ENCODE measurements around the gene MRPL40.

Gene MRPL40

DNA sequence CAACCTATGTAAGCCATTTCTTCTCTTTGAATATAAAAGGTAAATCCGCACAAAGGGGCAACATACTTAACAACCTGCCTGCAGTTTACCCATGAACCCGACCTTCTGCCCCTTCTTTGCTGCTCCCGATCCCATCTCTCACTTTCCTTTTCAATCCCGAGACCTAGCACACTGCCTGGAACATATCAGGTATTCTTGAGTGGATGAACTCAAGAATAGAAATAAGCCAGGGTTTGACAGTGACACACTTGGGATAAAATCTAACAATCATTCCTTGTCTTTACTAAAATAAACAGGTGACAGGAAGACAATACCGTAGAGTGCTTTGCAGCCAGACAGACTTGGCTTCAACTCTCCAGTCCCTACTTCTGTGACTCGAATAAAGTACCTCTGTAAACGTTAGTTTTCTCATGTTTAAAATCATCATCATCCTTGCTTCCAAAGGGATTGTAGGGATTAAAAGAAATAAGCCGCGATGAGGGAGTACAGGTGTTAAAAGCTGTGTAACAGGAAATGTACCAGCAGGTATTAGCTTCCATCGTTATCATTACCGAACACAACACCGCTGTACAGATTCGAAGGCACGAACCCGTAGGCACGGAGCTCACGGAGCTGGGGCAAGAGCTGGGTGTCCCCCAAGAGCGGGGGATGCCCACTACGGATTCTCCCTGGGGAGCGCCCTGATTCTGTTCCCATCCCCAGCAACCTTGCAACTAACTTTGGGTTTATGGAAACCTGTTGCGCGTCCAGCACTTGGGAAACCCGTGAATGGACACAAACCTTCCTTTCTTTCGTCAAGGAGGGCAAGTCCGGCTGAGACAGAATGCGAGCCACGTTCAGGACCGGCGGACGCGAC, 45.9 kb downstream of the MRPL40 start:
- under 1% methylated on average over 21 of the region's 31 CpGs for WGBS (ENCODE audit: insufficient coverage)
- peak in 1 of 3 donors; percentile 34 for DNase-seq
- Histone ChIP-seq H3K27me3 (replicated peaks in 2 of 5; ENCODE audit: control insufficient read depth in 4 of 5, insufficient read depth in 5 of 5, low read length in 4 of 5) (no peaks in the 10 kb centered on the region), H3K9me3 (ENCODE audit: control extremely low read depth in 1 of 5, control insufficient read depth in 4 of 5, insufficient read depth in 2 of 5, low read depth in 1 of 5, low read length in 4 of 5) (no peaks in the 10 kb centered on the region), H3K27ac (ENCODE audit: insufficient read depth in 1 of 2, low read depth in 1 of 2, low read length in 2 of 2, poor library complexity in 1 of 2, severe bottlenecking in 2 of 2) (peak overlapping the region; percentile 100), H3K4me1 (ENCODE audit: control extremely low read depth in 1 of 4, control insufficient read depth in 4 of 4, insufficient read depth in 4 of 4, low read length in 3 of 4) (peaks cover 16 to 27% (median 25%) of the 10 kb centered on the region in 4 experiments), H3K4me3 (ENCODE audit: control insufficient read depth in 1 of 7, extremely low read depth in 1 of 7, insufficient read depth in 4 of 7, low read depth in 2 of 7, low read length in 6 of 7) (peak overlapping the region; percentile 56 to 100 (median 89)), H3K36me3 (ENCODE audit: control insufficient read depth in 4 of 4, insufficient read depth in 4 of 4, low read length in 3 of 4) (peaks cover 4 to 41% (median 15%) of the 10 kb centered on the region in 4 experiments)
- POLR2A ChIA-PET, result no interaction called here
- CTCF ChIA-PET, result interaction anchor here (1.0 to 4.3 kb wide), 8 partner anchors 10 to 330 kb away, joined by 3 to 19 read pairs (median 4); no protein-coding TSS in a partner anchor

DNA sequence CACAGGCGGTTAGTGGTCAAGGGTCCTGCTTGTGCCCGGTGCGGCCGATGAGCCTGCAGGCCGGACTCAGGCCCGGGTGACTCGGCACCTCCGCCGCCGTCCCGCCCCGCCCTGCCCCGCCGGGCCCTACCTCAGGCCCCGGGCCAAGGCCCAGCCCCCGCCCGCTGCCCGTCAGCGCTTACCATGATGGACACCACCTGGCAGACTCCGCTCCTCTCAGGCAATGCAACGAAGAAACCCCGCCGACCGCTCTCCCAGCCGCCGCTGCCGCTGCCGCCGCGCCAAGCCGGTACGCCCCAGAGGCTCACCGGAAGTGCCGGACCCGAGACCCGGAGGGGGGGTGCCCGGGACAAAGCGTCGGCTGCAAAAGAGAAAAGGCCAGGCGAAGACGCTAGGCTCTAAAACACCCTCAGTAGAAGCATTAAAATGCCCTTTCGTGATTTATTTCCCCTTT, 46.6 kb downstream of the MRPL40 start, which contains the start of gene UFD1:
UFD1 (minus strand) TSS at position 293 of the 454 bp plus-strand sequence; CDS start at position 185, 108 bp downstream.
- Histone ChIP-seq H3K36me3 (ENCODE audit: control insufficient read depth in 4 of 4, insufficient read depth in 4 of 4, low read length in 3 of 4) (peaks cover 4 to 40% (median 12%) of the 10 kb centered on the region in 4 experiments), H3K27me3 (replicated peaks in 2 of 5; ENCODE audit: control insufficient read depth in 4 of 5, insufficient read depth in 5 of 5, low read length in 4 of 5) (no peaks in the 10 kb centered on the region), H3K4me1 (ENCODE audit: control extremely low read depth in 1 of 4, control insufficient read depth in 4 of 4, insufficient read depth in 4 of 4, low read length in 3 of 4) (peaks cover 16 to 27% (median 25%) of the 10 kb centered on the region in 4 experiments), H3K4me3 (ENCODE audit: control insufficient read depth in 1 of 7, extremely low read depth in 1 of 7, insufficient read depth in 4 of 7, low read depth in 2 of 7, low read length in 6 of 7) (peak within 1 kb of the TSS; percentile 61 to 100 (median 89)), H3K9me3 (ENCODE audit: control extremely low read depth in 1 of 5, control insufficient read depth in 4 of 5, insufficient read depth in 2 of 5, low read depth in 1 of 5, low read length in 4 of 5) (no peaks in the 10 kb centered on the region), H3K27ac (ENCODE audit: insufficient read depth in 1 of 2, low read depth in 1 of 2, low read length in 2 of 2, poor library complexity in 1 of 2, severe bottlenecking in 2 of 2) (peak within 1 kb of the TSS; percentile 100)
- ChIA-PET POLR2A (interaction anchor here (0.7 kb wide), 1 partner anchor 16 kb away, joined by 3 read pairs; no protein-coding TSS in a partner anchor), CTCF (interaction anchor here (1.1 to 4.3 kb wide), 3 partner anchors 151 to 330 kb away, joined by 3 to 19 read pairs (median 3); no protein-coding TSS in a partner anchor)
- peak in 1 of 3 donors; percentile 79 for DNase-seq
- 0% methylated on average over 29 of the region's 42 CpGs for WGBS (ENCODE audit: insufficient coverage)

DNA sequence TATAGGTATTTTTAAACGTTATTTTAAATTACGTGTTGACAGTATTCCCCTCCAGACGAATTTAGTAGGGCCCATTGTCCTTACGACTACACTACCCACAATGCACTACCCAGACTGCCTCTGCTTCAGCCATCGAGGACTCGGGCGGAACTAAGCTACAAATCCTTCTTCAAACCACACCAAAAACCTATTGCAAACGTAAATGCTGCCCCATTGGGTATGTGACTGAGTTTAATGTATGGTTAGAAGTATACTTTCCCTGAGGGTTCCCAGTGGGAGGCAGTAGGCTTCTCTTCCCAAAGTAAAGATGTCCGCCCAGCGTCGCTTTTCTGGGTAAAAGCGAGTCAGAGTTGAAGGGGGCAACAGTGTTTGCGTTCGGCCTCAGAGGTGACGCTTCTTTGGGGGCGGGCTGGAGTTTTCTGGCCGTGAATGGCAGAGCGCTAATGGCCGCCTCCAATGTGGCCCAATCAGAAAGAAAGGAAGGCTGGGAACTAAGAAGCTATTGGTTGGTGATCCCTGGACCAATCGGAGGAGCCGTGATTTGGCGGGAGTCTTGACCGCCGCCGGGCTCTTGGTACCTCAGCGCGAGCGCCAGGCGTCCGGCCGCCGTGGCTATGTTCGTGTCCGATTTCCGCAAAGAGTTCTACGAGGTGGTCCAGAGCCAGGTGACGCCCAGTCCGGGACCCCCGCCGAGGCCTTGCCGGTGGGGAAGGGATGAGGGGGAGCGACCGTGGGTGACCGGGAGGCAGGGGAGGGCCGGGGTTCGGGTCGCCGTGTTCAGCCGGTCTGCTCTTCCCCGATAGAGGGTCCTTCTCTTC, 47.2 kb downstream of the MRPL40 start, which contains the start of gene CDC45:
CDC45 (plus strand) TSS at position 566 of the 818 bp plus-strand sequence; CDS start at position 615, 49 bp downstream.
- H3K27ac ChIP-seq (ENCODE audit: insufficient read depth in 1 of 2, low read depth in 1 of 2, low read length in 2 of 2, poor library complexity in 1 of 2, severe bottlenecking in 2 of 2), result peak within 1 kb of the TSS; percentile 100
- ChIA-PET POLR2A (interaction anchor here (0.7 kb wide), 1 partner anchor 15 kb away, joined by 3 read pairs; no protein-coding TSS in a partner anchor), CTCF (interaction anchor here (1.1 to 4.3 kb wide), 4 partner anchors 51 to 331 kb away, joined by 3 to 19 read pairs (median 3); no protein-coding TSS in a partner anchor)
- H3K4me1 ChIP-seq (ENCODE audit: control extremely low read depth in 1 of 4, control insufficient read depth in 4 of 4, insufficient read depth in 4 of 4, low read length in 3 of 4), result peaks cover 16 to 27% (median 25%) of the 10 kb centered on the region in 4 experiments
- peak within 1 kb of the TSS; percentile 61 to 100 (median 89) for H3K4me3 ChIP-seq (ENCODE audit: control insufficient read depth in 1 of 7, extremely low read depth in 1 of 7, insufficient read depth in 4 of 7, low read depth in 2 of 7, low read length in 6 of 7)
- no peaks in the 10 kb centered on the region for H3K9me3 ChIP-seq (ENCODE audit: control extremely low read depth in 1 of 5, control insufficient read depth in 4 of 5, insufficient read depth in 2 of 5, low read depth in 1 of 5, low read length in 4 of 5)
- H3K27me3 ChIP-seq (replicated peaks in 2 of 5; ENCODE audit: control insufficient read depth in 4 of 5, insufficient read depth in 5 of 5, low read length in 4 of 5), result no peaks in the 10 kb centered on the region
- DNase-seq, result peak; percentile 98 to 99 (median 98)
- under 1% methylated on average over 36 of the region's 50 CpGs for WGBS (ENCODE audit: insufficient coverage)
- H3K36me3 ChIP-seq (ENCODE audit: control insufficient read depth in 4 of 4, insufficient read depth in 4 of 4, low read length in 3 of 4), result peaks cover 6 to 43% (median 16%) of the 10 kb centered on the region in 4 experiments

DNA sequence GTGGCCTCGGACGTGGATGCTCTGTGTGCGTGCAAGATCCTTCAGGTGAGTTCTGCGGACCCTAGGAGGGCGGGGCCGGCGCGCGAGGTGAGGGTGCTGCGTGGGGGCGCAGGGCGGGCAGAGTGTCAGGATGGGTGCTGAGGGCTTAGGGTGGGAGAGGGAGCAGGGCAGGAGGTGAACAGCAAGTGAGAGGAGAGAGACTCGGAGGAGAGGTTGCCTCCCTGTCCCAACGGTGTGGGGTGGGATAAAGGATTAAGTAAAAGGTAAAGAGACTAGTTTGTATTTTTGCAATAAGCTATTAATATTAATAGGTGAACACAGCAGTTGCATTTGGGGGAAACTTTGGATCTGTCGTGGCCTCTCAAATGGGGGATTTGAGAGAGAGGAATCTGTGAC, 47.8 kb downstream of the MRPL40 start:
- no peak for DNase-seq
- peak overlapping the region in 1 of 2 experiments; percentile 100 for H3K27ac ChIP-seq (ENCODE audit: insufficient read depth in 1 of 2, low read depth in 1 of 2, low read length in 2 of 2, poor library complexity in 1 of 2, severe bottlenecking in 2 of 2)
- no peaks in the 10 kb centered on the region for H3K9me3 ChIP-seq (ENCODE audit: control extremely low read depth in 1 of 5, control insufficient read depth in 4 of 5, insufficient read depth in 2 of 5, low read depth in 1 of 5, low read length in 4 of 5)
- peaks cover 16 to 27% (median 25%) of the 10 kb centered on the region in 4 experiments for H3K4me1 ChIP-seq (ENCODE audit: control extremely low read depth in 1 of 4, control insufficient read depth in 4 of 4, insufficient read depth in 4 of 4, low read length in 3 of 4)
- ChIA-PET CTCF (interaction anchor here (0.6 to 4.3 kb wide), 3 partner anchors 41 to 150 kb away, joined by 3 to 19 read pairs (median 3); no protein-coding TSS in a partner anchor), POLR2A (no interaction called here)
- H3K27me3 ChIP-seq (replicated peaks in 2 of 5; ENCODE audit: control insufficient read depth in 4 of 5, insufficient read depth in 5 of 5, low read length in 4 of 5), result no peaks in the 10 kb centered on the region
- peak overlapping the region; percentile 61 to 100 (median 89) for H3K4me3 ChIP-seq (ENCODE audit: control insufficient read depth in 1 of 7, extremely low read depth in 1 of 7, insufficient read depth in 4 of 7, low read depth in 2 of 7, low read length in 6 of 7)
- 0% methylated on average over 14 of the region's 15 CpGs for WGBS (ENCODE audit: insufficient coverage)
- H3K36me3 ChIP-seq (ENCODE audit: control insufficient read depth in 4 of 4, insufficient read depth in 4 of 4, low read length in 3 of 4), result peaks cover 6 to 43% (median 16%) of the 10 kb centered on the region in 4 experiments

DNA sequence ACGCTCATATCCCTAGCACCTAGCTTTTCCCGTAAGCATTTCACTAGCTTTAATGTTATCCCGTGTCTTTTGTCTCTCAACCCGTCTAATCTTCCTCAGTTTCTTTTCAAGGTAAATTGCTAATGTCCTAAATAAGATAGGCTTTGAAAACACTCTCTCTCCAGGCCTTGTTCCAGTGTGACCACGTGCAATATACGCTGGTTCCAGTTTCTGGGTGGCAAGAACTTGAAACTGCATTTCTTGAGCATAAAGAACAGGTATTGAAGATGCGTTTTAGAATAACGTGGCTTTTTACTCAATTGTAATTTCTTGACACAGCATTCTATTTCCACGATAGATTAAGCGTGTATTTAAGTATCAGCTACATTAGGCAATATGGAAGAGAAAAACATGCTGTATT, 48.4 kb downstream of the MRPL40 start:
- Histone ChIP-seq H3K4me1 (ENCODE audit: control extremely low read depth in 1 of 4, control insufficient read depth in 4 of 4, insufficient read depth in 4 of 4, low read length in 3 of 4) (peaks cover 16 to 27% (median 25%) of the 10 kb centered on the region in 4 experiments), H3K27me3 (replicated peaks in 2 of 5; ENCODE audit: control insufficient read depth in 4 of 5, insufficient read depth in 5 of 5, low read length in 4 of 5) (no peaks in the 10 kb centered on the region), H3K36me3 (ENCODE audit: control insufficient read depth in 4 of 4, insufficient read depth in 4 of 4, low read length in 3 of 4) (peaks cover 6 to 43% (median 18%) of the 10 kb centered on the region in 4 experiments), H3K4me3 (ENCODE audit: control insufficient read depth in 1 of 7, extremely low read depth in 1 of 7, insufficient read depth in 4 of 7, low read depth in 2 of 7, low read length in 6 of 7) (peak overlapping the region in 4 of 7 experiments; percentile 5 to 100 (median 92)), H3K27ac (ENCODE audit: insufficient read depth in 1 of 2, low read depth in 1 of 2, low read length in 2 of 2, poor library complexity in 1 of 2, severe bottlenecking in 2 of 2) (peak overlapping the region in 1 of 2 experiments; percentile 100), H3K9me3 (ENCODE audit: control extremely low read depth in 1 of 5, control insufficient read depth in 4 of 5, insufficient read depth in 2 of 5, low read depth in 1 of 5, low read length in 4 of 5) (no peaks in the 10 kb centered on the region)
- ChIA-PET POLR2A (no interaction called here), CTCF (interaction anchor here (0.6 to 4.3 kb wide), 5 partner anchors 8 to 149 kb away, joined by 3 to 19 read pairs (median 3); no protein-coding TSS in a partner anchor)
- 88% methylated on average over 3 of the region's 10 CpGs for WGBS (ENCODE audit: insufficient coverage)
- DNase-seq, result no peak

DNA sequence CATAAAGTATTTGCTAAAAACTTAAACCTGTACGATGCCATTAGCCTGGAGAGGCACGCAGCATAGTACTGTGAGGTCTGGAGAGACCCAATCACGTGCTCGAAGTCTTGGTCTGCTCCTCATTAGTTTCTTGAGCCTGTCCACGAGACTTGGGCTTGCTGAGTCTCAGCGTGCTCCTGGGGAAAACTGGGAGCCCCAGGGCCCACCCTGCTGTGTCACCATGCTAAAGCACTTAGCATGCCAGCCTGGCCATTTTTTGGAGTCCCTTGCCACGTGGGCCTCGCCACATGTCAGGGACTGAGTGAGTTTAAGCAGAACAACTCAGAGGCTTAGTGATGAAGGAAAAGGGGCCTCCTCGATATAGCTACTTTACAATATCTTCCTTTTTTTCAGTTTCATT, 50.0 kb downstream of the MRPL40 start:
- Histone ChIP-seq H3K4me1 (ENCODE audit: control extremely low read depth in 1 of 4, control insufficient read depth in 4 of 4, insufficient read depth in 4 of 4, low read length in 3 of 4) (peaks cover 15 to 24% (median 22%) of the 10 kb centered on the region in 4 experiments), H3K9me3 (ENCODE audit: control extremely low read depth in 1 of 5, control insufficient read depth in 4 of 5, insufficient read depth in 2 of 5, low read depth in 1 of 5, low read length in 4 of 5) (no peaks in the 10 kb centered on the region), H3K27ac (ENCODE audit: insufficient read depth in 1 of 2, low read depth in 1 of 2, low read length in 2 of 2, poor library complexity in 1 of 2, severe bottlenecking in 2 of 2) (no peak overlapping the region), H3K4me3 (ENCODE audit: control insufficient read depth in 1 of 7, extremely low read depth in 1 of 7, insufficient read depth in 4 of 7, low read depth in 2 of 7, low read length in 6 of 7) (no peak overlapping the region), H3K36me3 (ENCODE audit: control insufficient read depth in 4 of 4, insufficient read depth in 4 of 4, low read length in 3 of 4) (peaks cover 8 to 43% (median 20%) of the 10 kb centered on the region in 4 experiments), H3K27me3 (replicated peaks in 2 of 5; ENCODE audit: control insufficient read depth in 4 of 5, insufficient read depth in 5 of 5, low read length in 4 of 5) (no peaks in the 10 kb centered on the region)
- POLR2A ChIA-PET, result no interaction called here
- WGBS (ENCODE audit: insufficient coverage), result 100% methylated on average over 7 of the region's 9 CpGs
- DNase-seq, result no peak
- CTCF ChIA-PET, result no interaction called here
